HG02852 (cell line): ENCODE measurements around the gene VWC2.

Experiments
- ATAC-seq: cut with Tn5 transposase; IDR thresholded peaks from one replicate; pipeline ENCODE4 v1.9.1; 2021; ENCODE audit warnings: mild to moderate bottlenecking, moderate library complexity; ENCODE audit not compliant: unreplicated experiment

The VWC2 gene

DNA sequence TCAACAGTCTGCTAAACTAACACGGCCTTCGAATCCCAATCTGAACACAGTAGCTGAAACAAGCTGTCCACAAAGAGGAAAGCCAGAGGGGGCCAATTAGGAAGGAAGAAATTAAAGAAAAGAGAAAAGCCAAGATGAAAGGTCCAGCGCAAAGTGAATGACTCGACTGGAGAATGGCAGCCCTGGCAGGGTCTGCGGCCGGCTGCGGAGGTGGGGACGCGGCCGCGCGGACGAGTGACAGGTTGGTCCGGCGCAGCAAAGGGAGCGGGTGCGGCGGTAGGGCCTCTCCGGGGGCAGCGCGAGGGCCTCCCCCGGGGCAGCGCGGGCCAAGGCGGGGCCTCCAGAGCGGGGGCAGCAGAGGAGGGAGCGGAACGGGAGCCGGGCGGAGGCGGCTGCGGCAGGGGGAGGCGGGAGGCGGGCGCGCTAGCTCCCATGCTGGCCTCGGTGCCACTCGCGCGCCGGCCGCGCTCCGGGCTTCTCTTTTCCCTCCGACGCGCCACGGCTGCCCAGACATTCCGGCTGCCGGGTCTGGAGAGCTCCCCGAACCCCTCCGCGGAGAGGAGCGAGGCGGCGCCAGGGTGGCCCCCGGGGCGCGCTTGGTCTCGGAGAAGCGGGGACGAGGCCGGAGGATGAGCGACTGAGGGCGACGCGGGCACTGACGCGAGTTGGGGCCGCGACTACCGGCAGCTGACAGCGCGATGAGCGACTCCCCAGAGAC lies at the start of gene VWC2:
Gene VWC2, plus strand, starts transcription at position 421 of the 718 bp plus-strand sequence. CDS start 1,798 bp downstream, outside the sequence.
- ATAC-seq: no peak

DNA sequence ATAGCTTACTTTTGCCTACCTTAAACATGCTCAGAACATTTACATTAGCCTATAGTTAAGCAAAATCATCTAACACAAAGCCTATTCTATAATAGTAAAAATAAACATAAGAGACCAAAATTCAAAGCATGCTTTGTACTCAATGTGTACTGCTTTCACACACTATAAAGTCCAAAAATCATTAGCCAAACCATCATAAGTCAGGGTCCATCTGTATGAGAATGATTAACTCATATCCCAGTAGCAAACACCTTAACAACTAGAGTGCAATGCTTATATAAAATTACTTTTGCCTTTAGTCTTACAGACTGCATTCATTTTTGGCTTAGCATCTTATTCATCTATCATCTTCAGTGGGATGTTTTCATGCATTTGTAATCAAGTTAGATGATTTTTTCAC lies 49.4 kb upstream of the VWC2 start:
- no peak for ATAC-seq

DNA sequence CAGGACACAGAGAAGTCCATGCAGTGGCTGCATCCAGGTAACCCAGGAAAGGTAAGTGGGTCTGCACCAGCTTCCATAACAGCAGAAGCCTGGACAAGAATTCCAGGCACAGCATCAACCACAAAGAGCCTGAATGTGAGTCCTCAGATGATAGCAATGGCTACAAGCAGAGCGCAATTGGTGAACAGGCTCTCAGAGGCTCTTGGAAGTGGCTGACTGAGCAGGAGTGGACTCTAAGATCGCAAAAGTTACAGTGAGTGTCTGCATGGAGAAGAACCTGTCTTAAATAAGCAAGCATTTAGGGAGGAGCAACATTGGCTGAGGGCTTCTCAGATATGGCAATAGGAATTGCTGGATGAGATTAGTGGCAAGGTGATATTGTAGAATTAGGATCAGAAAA lies 41.6 kb upstream of the VWC2 start:
- no peak for ATAC-seq

DNA sequence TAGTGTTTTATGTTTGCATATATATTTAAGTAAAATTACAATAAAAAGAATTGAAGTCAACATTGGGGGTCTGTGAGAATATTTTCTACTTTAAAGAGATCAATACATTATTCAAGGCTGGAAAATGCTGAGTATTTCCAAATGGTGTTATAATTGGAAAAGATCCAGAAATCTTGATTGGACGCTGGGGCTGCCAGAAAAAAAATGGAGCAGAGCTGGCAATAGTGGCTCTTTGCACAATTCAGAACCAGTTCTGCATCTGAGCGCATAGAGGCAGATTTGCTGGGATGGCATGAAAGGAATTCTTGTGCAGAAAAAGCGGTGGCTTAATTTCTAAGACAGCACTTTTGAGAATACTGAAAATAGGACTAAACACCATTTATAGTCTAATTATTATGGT lies 10.8 kb upstream of the VWC2 start:
- no peak for ATAC-seq

DNA sequence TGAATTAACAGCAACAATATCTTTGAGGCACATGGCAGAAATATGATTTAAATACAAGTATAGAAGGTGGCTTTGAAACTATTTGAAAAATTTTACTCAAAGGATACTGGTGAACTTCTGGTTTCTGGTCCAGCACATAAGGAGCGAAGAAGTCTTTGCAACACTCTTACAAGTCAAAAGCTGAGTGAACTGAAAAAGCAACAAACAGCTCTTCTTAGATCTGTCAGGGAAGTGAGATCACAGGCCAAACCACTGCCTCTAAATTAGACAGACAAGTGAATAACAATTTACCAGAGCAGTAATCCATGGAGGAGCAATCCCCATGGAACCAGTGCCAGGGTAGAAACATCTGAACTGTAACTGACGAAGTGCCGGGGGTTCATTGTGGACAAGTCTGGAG lies 9.6 kb upstream of the VWC2 start:
- no peak for ATAC-seq

DNA sequence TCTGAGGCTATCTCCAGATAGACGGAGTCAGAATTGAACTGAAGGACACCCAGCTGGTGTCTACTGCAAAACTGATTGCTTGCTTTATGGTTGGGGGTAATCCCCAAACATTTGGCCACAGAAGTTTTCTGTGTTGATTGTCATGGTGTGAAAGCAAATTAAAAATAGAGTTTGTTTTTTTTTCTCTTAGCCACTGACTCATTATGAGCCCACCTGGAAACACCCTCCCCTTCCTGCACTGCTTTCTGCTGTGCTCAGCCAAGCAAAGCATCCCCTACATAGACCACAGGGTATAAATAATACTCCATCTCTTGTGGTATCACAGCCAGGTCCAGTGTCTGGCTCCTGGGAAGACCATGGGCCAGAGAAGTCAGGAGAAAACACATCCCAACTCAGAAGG lies 6.5 kb upstream of the VWC2 start:
- peak; percentile 84 for ATAC-seq

DNA sequence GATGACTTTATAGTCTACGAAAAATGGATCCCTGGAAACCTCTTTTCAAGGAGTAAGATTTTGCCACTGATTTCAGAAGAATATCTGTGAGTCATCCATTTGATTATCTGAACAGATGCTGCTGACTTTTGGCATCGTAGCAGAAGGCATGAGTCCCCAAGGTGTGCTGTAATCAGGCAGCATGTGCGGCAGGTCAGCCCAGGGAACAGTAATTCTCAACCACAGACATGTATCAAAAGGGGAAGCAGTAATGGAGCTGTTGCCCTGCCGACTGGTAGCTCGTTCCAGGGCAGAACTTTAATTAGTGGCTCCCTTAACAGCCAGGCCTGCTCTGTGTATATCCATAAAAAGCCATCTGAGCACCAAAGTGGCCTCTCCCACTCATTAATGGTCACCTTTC lies 5.7 kb upstream of the VWC2 start:
- ATAC-seq: no peak

DNA sequence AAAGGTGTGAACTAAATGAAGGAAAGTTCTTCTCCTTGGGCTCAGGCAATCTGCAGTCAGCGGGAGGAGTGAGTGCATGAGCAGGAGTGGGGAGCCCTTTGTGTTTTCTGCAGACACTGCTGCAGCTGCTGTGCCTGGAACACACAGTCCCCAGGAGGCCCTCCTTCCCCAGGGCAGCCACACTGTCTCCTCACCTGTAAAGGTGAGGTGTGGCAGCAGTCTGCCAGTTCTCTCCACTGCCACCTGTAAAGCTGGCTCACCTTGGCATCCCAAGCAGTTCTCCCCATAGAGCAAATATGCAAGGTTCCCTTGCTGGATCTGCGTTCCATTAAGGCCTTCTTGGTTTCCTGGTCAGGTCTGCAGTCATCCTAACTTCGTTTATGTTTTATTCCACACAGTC lies 5.2 kb upstream of the VWC2 start:
- no peak for ATAC-seq

DNA sequence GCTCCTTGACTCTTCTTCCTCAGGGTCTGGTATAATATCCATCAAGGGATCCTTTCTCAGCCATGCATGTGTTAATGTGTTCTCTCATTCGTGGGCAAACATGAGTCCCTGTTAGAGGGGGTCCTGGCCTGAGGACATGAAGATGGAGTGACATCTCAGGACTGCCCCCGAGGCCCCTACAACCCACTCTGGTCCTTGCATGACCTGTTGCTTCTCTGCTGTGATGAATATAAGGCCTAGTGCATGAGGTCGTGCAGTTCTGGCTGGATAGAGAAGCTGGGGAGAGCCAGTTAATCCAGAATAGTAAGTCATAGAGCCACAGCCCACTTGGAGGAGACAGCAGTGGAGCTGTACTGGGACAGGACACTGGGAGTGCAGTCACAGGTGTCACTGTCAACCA lies 4.6 kb upstream of the VWC2 start:
- no peak for ATAC-seq

DNA sequence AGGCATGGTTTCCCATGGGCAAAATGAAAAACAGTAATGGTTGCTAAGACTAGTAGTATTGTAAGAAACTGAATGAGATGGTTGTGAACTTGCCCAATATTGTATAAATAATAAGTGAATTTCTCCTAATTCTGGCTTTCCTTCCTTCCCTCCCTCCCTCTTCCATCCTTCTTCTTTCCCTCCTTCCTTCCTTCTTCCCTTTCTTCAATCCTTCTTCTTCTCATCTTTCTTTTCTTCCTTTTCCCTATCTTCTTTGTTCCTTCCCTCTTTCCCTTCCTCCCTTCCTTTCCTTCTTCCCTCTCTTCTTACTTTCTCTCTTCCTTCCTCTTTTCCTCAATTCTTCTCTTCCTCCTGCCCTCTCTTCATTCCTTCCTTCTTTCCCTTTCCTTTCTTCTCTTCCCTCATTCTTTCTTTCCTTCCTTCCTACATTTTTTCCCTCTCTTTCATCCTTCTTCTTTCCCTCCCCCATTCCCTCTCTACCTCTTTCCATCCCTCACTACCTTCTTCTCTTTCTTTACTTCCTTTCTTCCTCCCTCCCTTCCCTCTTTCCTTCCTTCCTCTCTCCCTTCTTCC lies 4.1 kb upstream of the VWC2 start:
- ATAC-seq: no peak

DNA sequence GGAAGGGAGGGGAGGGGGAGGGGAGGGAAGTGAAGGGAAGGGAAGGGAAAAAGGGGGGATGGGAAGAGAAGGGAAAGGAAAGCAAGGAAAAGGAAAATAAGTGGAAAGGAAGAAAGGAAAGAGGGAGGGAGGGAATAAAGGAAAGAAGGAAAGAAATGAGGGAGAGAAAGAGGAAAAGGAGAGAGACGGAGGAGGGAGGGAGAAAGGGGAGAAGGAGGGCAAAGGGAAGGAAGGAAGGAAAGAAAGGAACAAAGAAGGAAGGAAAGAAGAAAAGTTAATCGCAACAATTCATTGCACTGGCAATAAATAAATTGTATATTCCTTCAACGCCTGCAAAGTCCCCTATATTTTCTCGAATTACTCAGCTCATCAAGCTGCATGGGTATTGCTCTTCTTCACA lies 2.6 kb upstream of the VWC2 start:
- ATAC-seq: no peak

DNA sequence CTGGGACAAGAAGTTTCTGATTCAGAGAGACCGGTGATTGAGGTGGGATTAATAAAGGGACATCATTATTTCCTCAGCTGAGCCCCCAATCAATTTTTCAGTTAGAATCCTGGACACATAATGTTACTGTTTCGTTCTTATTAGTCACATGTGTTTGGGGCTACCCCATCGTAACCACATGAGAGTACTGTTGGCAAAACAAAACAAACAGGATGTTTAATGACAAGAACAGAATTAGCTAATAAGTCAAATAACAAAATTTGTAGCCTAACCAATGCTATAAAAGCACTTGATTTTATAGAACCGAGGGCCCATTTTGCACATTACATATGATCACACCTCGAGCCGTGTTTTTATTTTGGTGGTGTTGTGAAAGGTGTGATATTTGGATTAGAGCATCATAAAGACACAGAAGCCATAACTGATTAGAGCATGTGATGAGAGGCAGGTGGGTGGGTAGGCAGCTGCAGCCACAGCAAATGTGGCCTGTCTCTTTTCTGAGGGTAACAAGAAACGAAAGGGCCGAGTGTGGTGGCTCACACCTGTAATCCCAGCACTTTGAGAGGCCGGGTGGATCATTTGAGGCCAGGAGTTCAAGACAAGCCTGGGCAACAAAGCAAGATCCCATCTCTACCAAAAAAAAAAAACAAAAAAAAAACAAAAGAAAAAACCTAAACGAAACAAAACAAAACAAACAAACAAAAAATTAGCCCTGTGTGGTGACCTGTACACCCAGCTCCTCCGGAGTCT lies 1.8 kb upstream of the VWC2 start:
- peak; percentile 27 for ATAC-seq

DNA sequence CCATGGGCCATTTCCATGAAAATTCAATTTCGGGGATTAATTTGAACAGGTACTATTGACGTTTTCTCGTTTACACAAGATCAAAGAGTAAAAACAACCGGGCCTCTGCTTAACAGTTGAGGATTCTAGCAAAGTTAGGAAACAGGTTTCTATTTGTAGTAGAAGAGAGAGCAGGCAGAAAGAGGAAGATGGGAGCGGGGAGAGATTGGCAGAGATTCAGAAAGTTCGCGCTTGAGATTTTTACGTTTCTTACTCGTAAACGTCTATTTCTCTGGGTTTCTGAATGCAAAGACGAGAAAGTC lies 571 bp upstream of the VWC2 start:
- ATAC-seq: no peak

DNA sequence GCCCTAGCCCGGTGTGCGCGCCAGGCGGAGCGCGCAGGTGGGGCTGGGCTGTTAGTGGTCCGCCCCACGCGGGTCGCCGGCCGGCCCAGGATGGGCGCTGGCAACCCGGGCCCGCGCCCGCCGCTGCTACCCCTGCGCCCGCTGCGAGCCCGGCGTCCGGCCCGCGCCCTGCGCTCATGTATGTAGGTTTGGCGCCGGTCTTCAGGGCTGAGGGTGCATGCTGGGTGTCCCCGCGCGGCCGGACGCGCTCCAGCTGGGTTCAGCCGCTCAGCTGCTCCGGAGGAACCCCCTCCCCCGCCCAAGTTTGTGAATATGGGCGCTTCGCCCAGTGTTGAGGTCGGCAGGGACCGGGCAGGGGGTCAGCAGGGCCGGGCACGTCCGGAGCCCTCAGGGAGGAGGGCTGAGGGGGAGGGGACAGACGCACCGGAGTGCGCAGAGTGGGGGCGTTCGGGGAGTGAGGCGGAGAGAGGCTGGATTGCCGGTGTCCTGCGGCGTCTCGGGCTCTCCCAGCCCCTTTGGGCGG lies 559 bp downstream of the VWC2 start:
- no peak for ATAC-seq

DNA sequence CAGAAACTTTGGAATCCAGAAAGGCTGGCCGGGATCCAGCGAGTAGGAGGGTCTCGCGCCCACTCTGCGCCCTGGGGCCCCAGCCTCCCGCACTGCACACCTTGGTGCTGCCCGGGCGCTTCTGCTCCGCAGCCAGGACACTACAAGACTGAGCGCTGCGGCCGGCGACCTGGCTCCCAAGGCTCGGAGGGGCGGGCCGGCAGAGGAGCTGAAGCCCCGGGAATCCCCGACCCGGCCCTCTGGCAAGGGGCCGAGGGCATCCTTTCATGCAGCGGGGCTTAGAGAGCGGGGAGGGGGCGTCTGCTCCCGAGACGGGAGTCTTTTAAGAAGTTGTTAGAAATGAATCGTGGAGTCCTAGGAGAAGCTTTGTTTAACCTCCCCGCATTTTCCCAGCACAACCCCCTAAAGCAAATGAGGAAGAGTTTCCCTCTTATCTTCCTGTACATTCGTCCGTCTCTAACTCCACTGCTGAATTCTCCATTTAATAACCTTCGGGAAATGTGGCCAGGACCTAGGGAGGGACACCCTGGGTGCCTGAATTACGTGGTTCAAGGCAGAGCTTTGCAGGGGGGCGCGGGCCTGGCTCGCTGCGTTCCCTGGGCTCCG lies 1.1 kb downstream of the VWC2 start:
- ATAC-seq: no peak

DNA sequence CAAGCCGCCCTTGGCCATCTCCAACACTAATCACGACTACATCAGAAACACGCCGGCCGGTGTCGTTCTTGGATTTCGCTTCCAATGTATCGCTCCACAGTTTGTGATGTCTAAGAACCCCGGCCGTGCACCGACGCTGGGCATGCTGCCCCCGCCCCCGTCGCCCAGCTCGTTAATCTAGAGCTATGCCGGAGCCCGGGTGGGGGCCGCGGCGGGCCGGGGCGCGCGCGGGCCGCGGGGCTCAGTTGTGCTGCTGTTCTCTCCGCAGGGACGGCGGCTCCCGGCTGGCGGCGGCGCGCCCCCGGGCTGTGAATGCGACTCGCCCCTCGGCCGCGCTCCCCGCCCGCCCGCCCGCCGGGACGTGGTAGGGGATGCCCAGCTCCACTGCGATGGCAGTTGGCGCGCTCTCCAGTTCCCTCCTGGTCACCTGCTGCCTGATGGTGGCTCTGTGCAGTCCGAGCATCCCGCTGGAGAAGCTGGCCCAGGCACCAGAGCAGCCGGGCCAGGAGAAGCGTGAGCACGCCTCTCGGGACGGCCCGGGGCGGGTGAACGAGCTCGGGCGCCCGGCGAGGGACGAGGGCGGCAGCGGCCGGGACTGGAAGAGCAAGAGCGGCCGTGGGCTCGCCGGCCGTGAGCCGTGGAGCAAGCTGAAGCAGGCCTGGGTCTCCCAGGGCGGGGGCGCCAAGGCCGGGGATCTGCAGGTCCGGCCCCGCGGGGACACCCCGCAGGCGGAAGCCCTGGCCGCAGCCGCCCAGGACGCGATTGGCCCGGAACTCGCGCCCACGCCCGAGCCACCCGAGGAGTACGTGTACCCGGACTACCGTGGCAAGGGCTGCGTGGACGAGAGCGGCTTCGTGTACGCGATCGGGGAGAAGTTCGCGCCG lies 1.9 kb downstream of the VWC2 start:
- ATAC-seq: no peak

DNA sequence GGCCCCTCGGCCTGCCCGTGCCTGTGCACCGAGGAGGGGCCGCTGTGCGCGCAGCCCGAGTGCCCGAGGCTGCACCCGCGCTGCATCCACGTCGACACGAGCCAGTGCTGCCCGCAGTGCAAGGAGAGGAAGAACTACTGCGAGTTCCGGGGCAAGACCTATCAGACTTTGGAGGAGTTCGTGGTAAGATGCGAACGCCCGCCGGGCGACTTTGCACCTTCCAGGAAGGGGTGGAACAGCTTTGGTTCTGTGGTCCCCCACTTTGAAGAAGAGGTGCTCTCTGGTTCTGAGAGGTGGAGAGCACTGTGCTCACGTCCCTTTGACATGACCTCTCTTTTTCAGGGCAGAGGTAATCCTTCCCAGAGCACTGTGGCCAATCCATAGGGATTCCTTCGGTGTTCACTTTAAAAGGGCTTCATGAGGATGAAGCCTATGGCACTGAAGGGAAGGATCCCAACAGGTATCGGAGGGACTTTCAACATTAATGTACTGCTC lies 2.6 kb downstream of the VWC2 start:
- no peak for ATAC-seq

DNA sequence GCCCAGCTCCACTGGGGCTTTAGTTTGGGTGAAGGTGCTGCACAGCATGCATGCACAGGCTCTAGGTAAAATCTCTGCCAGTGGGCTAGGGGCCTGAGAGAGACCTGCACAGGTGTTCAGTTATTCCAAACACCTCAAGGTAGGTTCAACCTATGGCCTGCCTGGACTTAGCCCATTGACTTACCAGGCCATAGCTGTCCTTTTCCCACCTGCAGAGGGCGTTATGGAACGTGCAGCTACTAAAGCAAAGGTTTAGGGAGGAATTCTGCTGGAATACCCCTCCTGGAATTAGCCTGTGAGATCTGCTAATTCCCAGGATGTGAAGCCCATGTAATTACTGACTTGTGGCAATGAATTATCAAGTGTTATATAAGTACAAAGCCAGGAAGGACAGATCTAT lies 3.6 kb downstream of the VWC2 start:
- no peak for ATAC-seq

DNA sequence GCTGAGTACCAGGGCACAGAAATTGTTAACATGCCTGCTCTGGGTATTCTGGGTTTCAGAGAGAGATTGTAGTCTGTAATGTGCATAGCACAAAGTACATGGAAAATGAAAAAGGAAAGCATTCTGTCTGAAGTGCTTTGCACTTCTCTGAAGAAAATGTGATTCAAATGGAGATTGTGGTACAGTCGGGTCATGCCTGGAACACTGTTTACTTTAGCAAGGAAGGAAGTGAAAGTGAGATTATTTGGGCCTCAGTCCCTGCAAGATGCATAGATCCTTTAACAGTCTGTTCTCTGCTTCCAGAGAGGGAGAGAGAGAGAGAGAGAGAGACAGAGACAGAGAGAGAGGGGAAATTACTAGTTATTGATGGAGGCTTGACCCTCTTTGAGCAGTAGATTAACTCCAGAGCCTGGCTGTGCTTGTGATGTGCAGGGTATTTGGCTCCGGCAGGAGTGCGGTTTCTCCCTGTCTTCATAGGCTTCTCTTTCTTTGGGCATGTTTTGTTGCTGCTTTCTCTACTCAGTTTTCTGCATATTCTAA lies 5.4 kb downstream of the VWC2 start:
- ATAC-seq: peak; percentile 77

DNA sequence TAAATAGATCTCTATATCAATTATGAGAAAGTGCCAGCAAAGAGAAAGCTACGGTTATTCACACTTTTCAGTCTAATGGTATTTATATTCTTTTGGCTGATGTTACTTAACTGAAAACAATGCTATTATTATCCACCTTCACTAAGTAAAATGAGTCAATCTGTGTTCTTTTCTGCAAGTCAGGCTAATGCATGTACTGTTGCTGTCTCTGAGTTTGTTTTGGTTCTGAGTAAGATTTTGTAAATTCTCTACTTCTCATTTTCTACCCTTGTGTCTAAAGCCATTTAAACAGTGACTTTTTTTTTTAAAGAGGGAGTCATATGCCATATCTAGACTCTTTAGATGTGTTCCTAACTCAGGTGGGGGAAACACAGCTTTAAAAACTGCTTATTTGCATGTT lies 7.5 kb downstream of the VWC2 start:
- ATAC-seq: peak; percentile 63
